Measurements from ENCODE around the gene VWA8.
A peak's percentile ranks its signal among the peaks of the same experiment; 100 is the strongest.
"Not testable (repeated sequence)": the region's sequence is repeated elsewhere in the genome, so short reads cannot be mapped to it uniquely, and the experiment has no call there.

The VWA8 gene

GRCh38 chr13:41928323-41928722, 32.6 kb downstream of the VWA8 start:
- no peak for DNase-seq (ENCODE audit: low read depth in 2 of 3, low spot score in 1 of 3)

GRCh38 chr13:41925014-41925413, 35.9 kb downstream of the VWA8 start:
- no peak for DNase-seq (ENCODE audit: low read depth in 2 of 3, low spot score in 1 of 3)

DNA sequence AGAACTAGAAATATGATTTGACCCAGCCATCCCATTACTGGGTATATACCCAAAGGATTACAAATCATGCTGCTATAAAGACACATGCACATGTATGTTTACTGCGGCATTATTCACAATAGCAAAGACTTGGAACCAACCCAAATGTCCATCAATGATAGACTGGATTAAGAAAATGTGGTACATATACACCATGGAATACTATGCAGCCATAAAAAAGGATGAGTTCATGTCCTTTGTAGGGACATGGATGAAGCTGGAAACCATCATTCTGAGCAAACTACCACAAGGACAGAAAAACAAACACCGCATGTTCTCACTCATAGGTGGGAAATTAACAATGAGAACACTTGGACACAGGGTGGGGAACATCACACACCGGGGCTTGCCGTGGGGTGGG, 38.0 kb downstream of the VWA8 start:
- not testable (repeated sequence) for DNase-seq (ENCODE audit: low read depth in 2 of 3, low spot score in 1 of 3)

DNA sequence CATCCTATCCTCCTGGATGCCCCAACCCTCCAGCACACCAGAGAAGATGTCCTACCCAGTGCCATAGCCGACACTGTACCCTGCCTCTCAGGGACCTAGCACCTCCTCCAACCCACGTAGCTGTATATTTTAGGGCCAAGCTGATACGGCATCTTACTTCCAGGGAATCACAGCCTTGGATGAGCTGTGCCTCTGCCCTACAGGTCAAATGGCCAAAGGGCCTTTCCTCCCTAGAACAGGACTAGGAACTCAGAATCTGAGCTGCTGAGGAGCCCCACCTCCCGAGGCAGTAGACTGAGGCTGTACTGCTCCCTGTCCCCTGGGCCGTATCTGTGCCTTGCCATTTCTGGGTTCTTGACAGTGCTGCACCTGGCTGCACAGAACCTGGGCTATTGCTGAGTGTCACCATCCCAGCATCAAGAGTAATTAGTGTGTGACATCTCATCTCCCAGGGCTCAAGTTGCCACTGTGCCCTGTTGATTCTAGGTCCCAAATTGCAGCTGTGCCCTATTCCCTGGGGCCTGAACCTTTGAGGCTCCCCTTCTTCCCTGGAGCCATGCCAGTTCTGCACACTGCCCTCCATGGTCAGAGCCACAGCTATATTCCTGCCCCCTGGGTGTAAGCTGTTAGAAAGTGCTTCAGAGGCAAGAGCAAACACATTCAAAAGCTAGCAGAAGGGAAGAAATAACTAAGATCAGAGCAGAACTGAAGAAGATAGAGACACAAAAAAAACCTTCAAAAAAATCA, 41.0 kb downstream of the VWA8 start:
- no peak for DNase-seq (ENCODE audit: low read depth in 2 of 3, low spot score in 1 of 3)

- no peak for DNase-seq (ENCODE audit: low read depth in 2 of 3, low spot score in 1 of 3)
Measured at GRCh38 chr13:41919031-41919740, 41.7 kb downstream of the VWA8 start.

DNA sequence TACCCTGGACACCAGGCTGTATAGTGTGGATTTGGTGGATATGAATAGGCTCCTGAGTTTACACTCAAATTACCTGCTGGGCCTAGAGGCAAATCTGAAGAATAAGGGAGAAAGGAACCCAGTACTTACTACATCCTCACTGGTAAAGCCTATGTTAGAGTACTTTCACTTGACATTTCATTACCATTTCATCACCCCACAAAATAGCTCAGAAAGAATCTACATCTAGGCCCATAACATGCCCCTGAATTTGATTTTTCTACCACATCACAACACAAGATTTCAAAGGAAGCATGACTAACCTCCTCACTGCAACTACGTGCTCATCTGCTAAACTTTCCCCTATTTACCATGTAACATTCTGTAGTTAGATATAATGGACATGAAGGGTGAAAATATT, 43.3 kb downstream of the VWA8 start:
- DNase-seq (ENCODE audit: low read depth in 2 of 3, low spot score in 1 of 3), result peak in 1 of 3 donors; percentile 17

- no peak for DNase-seq (ENCODE audit: low read depth in 2 of 3, low spot score in 1 of 3)
Measured at GRCh38 chr13:41916173-41916954, 44.5 kb downstream of the VWA8 start.

DNA sequence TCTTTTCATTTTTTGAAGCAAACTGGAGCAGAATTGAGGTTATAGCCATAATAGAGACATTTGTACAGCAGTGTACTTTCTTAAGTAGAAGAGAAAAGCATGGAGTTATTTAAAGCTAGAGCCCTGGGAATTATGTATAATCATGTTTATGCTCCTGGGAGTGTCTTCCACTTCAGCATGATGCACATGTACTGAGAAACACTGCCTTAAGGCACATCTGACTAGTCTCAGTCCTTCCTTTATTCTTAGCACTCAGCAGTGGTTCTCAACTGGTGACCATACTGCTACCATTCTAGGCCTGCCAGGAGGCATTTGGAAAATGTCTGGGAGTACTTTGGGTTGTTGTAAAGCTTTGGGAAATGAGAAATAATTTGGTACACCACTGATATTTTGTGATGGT, 45.8 kb downstream of the VWA8 start:
- DNase-seq (ENCODE audit: low read depth in 2 of 3, low spot score in 1 of 3), result no peak

GRCh38 chr13:41914552-41914951, 46.4 kb downstream of the VWA8 start:
- DNase-seq (ENCODE audit: low read depth in 2 of 3, low spot score in 1 of 3), result no peak

GRCh38 chr13:41909506-41909905, 51.4 kb downstream of the VWA8 start:
- no peak for DNase-seq (ENCODE audit: low read depth in 2 of 3, low spot score in 1 of 3)

DNA sequence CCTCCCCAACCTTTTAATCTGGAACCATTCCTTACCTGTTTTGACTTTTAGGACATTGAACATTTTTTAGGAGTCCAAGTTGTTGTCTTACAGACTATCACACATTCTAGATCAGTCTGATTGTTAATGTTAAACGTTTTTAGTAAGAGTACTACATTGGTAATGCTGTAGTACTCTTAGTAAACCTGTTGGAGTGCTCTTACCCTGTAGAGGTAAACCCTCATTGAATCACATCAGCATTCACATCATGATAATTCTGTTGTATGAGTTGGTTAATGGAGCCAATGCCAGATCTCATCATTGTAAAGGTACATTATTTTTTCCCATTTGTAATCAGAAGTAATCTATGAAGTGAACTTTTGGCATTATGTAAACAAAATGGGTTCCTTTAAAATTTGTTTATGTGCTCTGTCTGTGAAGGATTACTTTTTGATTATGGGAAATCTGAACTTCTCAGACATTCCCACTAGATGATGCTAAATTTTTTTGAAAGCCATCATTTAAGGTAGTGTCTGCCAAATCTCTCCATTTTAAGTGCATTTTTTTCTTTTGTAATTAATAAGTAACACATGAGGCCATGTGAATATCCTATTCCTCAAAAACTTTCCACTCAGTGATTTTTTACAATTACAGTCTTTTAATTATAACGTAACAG, 55.2 kb downstream of the VWA8 start:
- DNase-seq (ENCODE audit: low read depth in 2 of 3, low spot score in 1 of 3), result no peak

- peak in 2 of 3 donors; percentile 5 to 16 for DNase-seq (ENCODE audit: low read depth in 2 of 3, low spot score in 1 of 3)
Measured at GRCh38 chr13:41900918-41901317, 60.0 kb downstream of the VWA8 start.

DNA sequence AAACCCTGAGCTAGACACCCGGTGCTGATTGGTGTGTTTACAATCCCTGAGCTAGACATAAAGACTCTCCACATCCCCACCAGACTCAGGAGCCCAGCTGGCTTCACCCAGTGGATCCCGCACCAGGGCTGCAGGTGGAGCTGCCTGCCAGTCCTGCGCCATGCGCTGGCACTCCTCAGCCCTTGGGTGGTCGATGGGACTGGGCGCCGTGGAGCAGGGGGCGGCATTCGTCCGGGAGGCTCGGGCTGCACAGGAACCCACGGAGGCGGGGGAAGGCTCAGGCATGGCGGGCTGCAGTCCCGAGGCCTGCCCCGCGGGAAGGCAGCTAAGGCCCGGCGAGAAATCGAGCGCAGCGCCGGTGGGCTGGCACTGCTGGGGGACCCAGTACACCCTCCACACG, 62.5 kb downstream of the VWA8 start:
- DNase-seq (ENCODE audit: low read depth in 2 of 3, low spot score in 1 of 3), result not testable (repeated sequence)

DNA sequence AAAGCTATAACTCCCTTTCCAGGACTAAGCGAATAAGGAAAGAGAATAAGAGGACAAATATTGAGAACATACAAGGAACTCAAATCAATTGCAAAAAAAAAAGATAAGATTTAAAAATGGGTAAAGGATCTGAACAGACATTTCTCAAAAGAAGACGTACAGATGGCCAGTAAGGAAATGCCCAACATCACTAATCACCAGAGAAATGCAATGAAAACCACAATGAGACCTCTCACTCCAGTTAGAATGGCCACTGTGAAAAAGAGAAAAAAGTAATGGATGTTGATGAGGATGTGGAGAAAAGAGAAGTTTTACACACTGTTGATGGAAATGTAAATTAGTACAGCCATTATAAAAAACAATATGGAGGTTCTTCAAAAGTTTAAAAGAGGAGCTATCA, 63.8 kb downstream of the VWA8 start:
- no peak for DNase-seq (ENCODE audit: low read depth in 2 of 3, low spot score in 1 of 3)

DNA sequence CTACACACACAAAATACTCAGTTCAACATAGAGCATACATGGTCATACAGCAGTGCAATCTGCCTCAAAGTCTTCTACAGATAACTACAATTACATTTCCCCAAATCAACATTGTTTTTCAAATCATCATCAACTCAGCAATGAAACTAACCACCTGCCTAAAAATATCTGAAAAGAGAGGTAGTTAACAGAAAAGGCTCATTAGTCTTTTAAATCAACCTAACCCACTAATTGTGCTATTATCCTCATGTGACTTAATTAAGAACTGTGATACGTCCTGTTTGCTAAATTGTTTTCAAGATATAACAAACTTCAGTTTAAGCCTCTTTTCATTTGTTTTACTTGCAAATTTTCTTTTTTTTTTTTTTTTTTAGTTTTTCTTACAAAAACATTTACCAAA, 65.4 kb downstream of the VWA8 start:
- DNase-seq (ENCODE audit: low read depth in 2 of 3, low spot score in 1 of 3), result no peak

DNA sequence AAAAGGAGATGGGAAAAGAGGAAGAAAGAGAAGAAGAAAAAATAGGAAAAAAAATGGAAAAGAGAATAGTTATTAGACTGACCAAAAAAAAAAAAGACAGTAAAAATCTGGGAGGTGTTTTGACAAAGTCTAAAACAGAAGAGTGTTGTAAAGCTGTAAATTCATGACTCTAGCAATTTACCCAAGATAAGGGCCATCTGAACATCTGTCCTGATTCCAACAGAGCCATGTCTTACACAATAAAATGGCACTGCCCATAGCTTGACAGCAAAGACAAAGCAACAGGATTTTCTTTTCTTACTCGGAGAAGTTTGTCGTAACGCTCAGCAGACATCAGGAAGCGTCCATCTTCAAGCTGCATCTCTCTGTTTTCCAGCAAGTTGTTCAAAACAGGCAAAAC, 69.8 kb downstream of the VWA8 start:
- no peak for DNase-seq (ENCODE audit: low read depth in 2 of 3, low spot score in 1 of 3)

DNA sequence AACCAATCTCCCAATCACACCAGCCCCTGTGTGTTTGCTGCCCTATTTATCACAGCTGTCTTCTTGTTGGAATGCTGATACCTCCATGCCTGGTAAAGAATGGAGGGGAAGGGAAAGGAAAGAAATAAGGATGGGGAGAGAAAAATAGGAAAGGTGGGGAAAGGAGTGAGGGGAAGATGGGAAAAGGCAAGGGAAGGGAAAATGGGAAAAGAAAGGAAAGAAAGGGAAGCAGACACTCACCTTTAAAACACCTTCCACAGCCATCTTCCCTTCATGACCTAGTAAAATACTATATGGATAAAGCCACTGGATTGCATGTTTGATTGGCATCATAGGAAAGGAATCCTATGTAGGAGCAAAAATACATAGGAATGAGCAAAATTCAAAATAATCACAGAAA, 77.8 kb downstream of the VWA8 start:
- no peak for DNase-seq (ENCODE audit: low read depth in 2 of 3, low spot score in 1 of 3)

DNA sequence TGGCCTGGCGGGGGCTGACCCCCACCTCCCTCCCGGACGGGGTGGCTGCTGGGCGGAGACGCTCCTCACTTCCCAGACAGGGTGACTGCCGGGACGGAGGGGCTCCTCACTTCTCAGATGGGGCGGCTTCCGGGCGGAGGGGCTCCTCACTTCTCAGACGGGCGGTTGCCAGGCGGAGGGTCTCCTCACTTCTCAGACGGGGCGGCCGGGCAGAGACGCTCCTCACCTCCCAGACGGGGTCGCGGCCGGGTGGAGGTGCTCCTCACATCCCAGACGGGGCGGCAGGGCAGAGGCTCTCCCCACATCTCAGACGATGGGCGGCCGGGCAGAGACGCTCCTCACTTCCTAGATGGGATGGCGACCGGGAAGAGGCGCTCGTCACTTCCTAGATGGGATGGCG, 79.0 kb downstream of the VWA8 start:
- not testable (repeated sequence) for DNase-seq (ENCODE audit: low read depth in 2 of 3, low spot score in 1 of 3)

- DNase-seq (ENCODE audit: low read depth in 2 of 3, low spot score in 1 of 3), result no peak
Measured at GRCh38 chr13:41880966-41881365, 79.9 kb downstream of the VWA8 start.

GRCh38 chr13:41864658-41865057, 96.3 kb downstream of the VWA8 start:
- no peak for DNase-seq (ENCODE audit: low read depth in 2 of 3, low spot score in 1 of 3)

- not testable (repeated sequence) for DNase-seq (ENCODE audit: low read depth in 2 of 3, low spot score in 1 of 3)
Measured at GRCh38 chr13:41862659-41863058, 98.2 kb downstream of the VWA8 start.
